ENCODE data around the gene SLC35E2B. TPM values are rescaled to one million over a fixed set of nuclear protein-coding genes. Genes with fewer than 3 reads are reported as not detected.

Gene SLC35E2B
- total and polyA plus RNA-seq, 2 of the 13 experiments (the other 11 are each of a cell fraction or from before 2014, with no cell fraction given): 14.1 to 19.7 TPM

- TF ChIP-seq, protein P1, sequence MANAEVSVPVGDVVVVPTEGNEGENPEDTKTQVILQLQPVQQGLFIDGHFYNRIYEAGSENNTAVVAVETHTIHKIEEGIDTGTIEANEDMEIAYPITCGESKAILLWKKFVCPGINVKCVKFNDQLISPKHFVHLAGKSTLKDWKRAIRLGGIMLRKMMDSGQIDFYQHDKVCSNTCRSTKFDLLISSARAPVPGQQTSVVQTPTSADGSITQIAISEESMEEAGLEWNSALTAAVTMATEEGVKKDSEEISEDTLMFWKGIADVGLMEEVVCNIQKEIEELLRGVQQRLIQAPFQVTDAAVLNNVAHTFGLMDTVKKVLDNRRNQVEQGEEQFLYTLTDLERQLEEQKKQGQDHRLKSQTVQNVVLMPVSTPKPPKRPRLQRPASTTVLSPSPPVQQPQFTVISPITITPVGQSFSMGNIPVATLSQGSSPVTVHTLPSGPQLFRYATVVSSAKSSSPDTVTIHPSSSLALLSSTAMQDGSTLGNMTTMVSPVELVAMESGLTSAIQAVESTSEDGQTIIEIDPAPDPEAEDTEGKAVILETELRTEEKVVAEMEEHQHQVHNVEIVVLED (CRISPR knock-in tag; IDR thresholded peaks at IDR 0.05; ENCODE audit: borderline replicate concordance): peak; percentile 80
- TF ChIP-seq RXRA (CRISPR knock-in tag; IDR thresholded peaks at IDR 0.05): peak; percentile 94
- TF ChIP-seq KLF6 (CRISPR knock-in tag; IDR thresholded peaks at IDR 0.05): 0 out of 2 replicates have a peak, but pooled peaks have one; percentile 43
- peak; percentile 39; the same call in 1 of the 2 replicates for TF ChIP-seq MIER3 (CRISPR knock-in tag; IDR thresholded peaks at IDR 0.05; ENCODE audit: borderline replicate concordance)
- TF ChIP-seq, protein P2, sequence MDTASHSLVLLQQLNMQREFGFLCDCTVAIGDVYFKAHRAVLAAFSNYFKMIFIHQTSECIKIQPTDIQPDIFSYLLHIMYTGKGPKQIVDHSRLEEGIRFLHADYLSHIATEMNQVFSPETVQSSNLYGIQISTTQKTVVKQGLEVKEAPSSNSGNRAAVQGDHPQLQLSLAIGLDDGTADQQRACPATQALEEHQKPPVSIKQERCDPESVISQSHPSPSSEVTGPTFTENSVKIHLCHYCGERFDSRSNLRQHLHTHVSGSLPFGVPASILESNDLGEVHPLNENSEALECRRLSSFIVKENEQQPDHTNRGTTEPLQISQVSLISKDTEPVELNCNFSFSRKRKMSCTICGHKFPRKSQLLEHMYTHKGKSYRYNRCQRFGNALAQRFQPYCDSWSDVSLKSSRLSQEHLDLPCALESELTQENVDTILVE (CRISPR knock-in tag; IDR thresholded peaks at IDR 0.05): peak; percentile 100
- peak; percentile 94 for TF ChIP-seq THAP11 (CRISPR knock-in tag; IDR thresholded peaks at IDR 0.05)
- TF ChIP-seq RXRB (CRISPR knock-in tag; IDR thresholded peaks at IDR 0.05; ENCODE audit: borderline replicate concordance): peak; percentile 93
- TF ChIP-seq KMT2B (CRISPR knock-in tag; IDR thresholded peaks at IDR 0.05): peak; percentile 91
- peak; percentile 63; the same call in 1 of the 2 replicates for TF ChIP-seq SIN3A (IDR thresholded peaks at IDR 0.05; ENCODE audit: borderline replicate concordance, low read depth, low read length)
- TF ChIP-seq POLR2AphosphoS5 (IDR thresholded peaks at IDR 0.05; ENCODE audit: low read depth, low read length): peak; percentile 51
- TF ChIP-seq, protein P3, sequence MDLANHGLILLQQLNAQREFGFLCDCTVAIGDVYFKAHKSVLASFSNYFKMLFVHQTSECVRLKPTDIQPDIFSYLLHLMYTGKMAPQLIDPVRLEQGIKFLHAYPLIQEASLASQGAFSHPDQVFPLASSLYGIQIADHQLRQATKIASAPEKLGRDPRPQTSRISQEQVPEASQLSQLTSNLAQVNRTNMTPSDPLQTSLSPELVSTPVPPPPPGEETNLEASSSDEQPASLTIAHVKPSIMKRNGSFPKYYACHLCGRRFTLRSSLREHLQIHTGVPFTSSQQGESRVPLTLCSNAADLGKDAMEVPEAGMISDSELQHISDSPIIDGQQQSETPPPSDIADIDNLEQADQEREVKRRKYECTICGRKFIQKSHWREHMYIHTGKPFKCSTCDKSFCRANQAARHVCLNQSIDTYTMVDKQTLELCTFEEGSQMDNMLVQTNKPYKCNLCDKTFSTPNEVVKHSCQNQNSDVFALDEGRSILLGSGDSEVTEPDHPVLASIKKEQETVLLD (CRISPR knock-in tag; IDR thresholded peaks at IDR 0.05; ENCODE audit: low read depth): peak; percentile 99
- TF ChIP-seq ARID4A (CRISPR knock-in tag; IDR thresholded peaks at IDR 0.05; ENCODE audit: borderline replicate concordance): peak; percentile 86
- peak; percentile 57 for TF ChIP-seq PHF5A (CRISPR knock-in tag; IDR thresholded peaks at IDR 0.05; ENCODE audit: low read depth, unreplicated experiment)
- peak; percentile 40; the same call in 1 of the 2 replicates for TF ChIP-seq BORCS8-MEF2B (CRISPR knock-in tag; IDR thresholded peaks at IDR 0.05)
- TF ChIP-seq, protein P4, sequence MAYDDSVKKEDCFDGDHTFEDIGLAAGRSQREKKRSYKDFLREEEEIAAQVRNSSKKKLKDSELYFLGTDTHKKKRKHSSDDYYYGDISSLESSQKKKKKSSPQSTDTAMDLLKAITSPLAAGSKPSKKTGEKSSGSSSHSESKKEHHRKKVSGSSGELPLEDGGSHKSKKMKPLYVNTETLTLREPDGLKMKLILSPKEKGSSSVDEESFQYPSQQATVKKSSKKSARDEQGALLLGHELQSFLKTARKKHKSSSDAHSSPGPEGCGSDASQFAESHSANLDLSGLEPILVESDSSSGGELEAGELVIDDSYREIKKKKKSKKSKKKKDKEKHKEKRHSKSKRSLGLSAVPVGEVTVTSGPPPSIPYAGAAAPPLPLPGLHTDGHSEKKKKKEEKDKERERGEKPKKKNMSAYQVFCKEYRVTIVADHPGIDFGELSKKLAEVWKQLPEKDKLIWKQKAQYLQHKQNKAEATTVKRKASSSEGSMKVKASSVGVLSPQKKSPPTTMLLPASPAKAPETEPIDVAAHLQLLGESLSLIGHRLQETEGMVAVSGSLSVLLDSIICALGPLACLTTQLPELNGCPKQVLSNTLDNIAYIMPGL (CRISPR knock-in tag; IDR thresholded peaks at IDR 0.05; ENCODE audit: borderline replicate concordance in 1 of 2, low read depth in 1 of 2): peak; percentile 31 to 55; a peak in 1 of 4 replicates
- 0 out of 2 replicates have a peak, but pooled peaks have one; percentile 14 for TF ChIP-seq RAD21 (CRISPR knock-in tag; IDR thresholded peaks at IDR 0.05)
Measured at GRCh38 chr1:1724035-1724864, 31.7 kb upstream of the SLC35E2B start, which contains the start of gene CDK11A (continued).

Measured in HepG2 (cell line).